ENCODE data around the gene CACNB4.

- TF ChIP-seq, protein P1, sequence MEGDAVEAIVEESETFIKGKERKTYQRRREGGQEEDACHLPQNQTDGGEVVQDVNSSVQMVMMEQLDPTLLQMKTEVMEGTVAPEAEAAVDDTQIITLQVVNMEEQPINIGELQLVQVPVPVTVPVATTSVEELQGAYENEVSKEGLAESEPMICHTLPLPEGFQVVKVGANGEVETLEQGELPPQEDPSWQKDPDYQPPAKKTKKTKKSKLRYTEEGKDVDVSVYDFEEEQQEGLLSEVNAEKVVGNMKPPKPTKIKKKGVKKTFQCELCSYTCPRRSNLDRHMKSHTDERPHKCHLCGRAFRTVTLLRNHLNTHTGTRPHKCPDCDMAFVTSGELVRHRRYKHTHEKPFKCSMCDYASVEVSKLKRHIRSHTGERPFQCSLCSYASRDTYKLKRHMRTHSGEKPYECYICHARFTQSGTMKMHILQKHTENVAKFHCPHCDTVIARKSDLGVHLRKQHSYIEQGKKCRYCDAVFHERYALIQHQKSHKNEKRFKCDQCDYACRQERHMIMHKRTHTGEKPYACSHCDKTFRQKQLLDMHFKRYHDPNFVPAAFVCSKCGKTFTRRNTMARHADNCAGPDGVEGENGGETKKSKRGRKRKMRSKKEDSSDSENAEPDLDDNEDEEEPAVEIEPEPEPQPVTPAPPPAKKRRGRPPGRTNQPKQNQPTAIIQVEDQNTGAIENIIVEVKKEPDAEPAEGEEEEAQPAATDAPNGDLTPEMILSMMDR (IDR thresholded peaks at IDR 0.05; ENCODE audit: low read depth, low read length): no peak
- TF ChIP-seq POLR2A (IDR thresholded peaks at IDR 0.05; ENCODE audit: extremely low read depth, insufficient read length): no peak
Observed at GRCh38 chr2:152097801-152098495, 896 bp downstream of the CACNB4 start.

Measured in NB4 (cell line).